ENCODE measurements around the gene UNC80.
"Not testable (repeated sequence)": the region's sequence is repeated elsewhere in the genome, so short reads cannot be mapped to it uniquely, and the experiment has no call there.

UNC80 gene

DNA sequence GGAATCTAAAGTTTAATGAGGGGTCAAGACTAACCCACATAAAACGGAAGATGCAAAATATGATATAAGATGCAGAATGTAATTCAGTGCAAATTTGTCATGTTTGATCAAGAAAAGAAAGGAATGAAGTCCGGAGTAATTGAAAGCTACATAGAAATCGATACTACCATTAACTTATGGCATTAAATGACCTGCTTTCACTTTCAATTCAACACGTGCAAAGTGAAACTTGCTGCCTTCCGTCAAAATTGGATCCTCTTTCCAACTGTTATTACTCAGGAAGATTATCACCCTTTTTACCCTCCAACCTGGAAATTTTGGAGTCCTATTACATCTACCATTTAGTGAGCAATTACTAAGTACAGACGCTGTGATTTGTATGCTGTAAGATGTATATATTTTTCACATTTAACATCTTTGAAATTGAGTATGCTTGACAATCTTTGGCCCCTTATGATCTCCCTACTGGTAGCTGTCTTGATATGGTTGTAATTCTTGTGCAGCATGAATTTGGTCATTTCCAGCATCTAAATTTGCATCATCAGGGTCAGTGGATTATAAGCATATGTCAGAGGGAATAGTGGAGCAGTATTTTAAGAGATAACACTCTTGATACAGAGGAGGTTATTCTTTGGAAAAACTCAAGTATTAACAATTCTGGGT is 18.6 kb downstream of the UNC80 start:
- ChIA-PET CTCF (no interaction called here), POLR2A (no interaction called here)
- DNase-seq (ENCODE audit: extremely low spot score) = no peak
- TF ChIP-seq ARNT (IDR thresholded peaks at IDR 0.05) = no peak
- TF ChIP-seq FOXA1 (IDR thresholded peaks at IDR 0.05) = no peak
- TF ChIP-seq ZNF384 (IDR thresholded peaks at IDR 0.05) = no peak
- no peak for TF ChIP-seq LEF1 (IDR thresholded peaks at IDR 0.05; ENCODE audit: borderline replicate concordance)
- TF ChIP-seq SUZ12 (IDR thresholded peaks at IDR 0.05) = no peak
- TF ChIP-seq L3MBTL2 (conservative IDR thresholded peaks at IDR 0.05) = no peak
- no peak for TF ChIP-seq TARDBP (IDR thresholded peaks at IDR 0.05)

- DNase-seq (ENCODE audit: extremely low spot score) = no peak
- TF ChIP-seq PKNOX1 (IDR thresholded peaks at IDR 0.05) = no peak
- TF ChIP-seq TARDBP (IDR thresholded peaks at IDR 0.05) = no peak
- no peak for TF ChIP-seq L3MBTL2 (conservative IDR thresholded peaks at IDR 0.05)
- no peak for TF ChIP-seq NFRKB (IDR thresholded peaks at IDR 0.05)
- TF ChIP-seq SUZ12 (IDR thresholded peaks at IDR 0.05) = no peak
- no peak for TF ChIP-seq HDGF (IDR thresholded peaks at IDR 0.05; ENCODE audit: borderline replicate concordance)
- no peak for TF ChIP-seq BHLHE40 (IDR thresholded peaks at IDR 0.05; ENCODE audit: borderline replicate concordance)
- TF ChIP-seq FOXK2 (IDR thresholded peaks at IDR 0.05) = no peak
- POLR2A ChIA-PET = no interaction called here
- CTCF ChIA-PET = no interaction called here
Observed at GRCh38 chr2:209791151-209791550, 19.5 kb downstream of the UNC80 start.

- DNase-seq (ENCODE audit: extremely low spot score); POLR2A ChIA-PET; CTCF ChIA-PET: not testable (repeated sequence)
Observed at GRCh38 chr2:209795425-209795824, 23.8 kb downstream of the UNC80 start.

- CTCF ChIA-PET = interaction anchor here (0.7 kb wide), 1 partner anchor 34 kb away, joined by 3 read pairs; the partner anchor contains the start of gene UNC80
- no peak for TF ChIP-seq TARDBP (IDR thresholded peaks at IDR 0.05)
- no peak for DNase-seq (ENCODE audit: extremely low spot score)
- POLR2A ChIA-PET = no interaction called here
Observed at GRCh38 chr2:209805351-209805750, 33.7 kb downstream of the UNC80 start.

DNA sequence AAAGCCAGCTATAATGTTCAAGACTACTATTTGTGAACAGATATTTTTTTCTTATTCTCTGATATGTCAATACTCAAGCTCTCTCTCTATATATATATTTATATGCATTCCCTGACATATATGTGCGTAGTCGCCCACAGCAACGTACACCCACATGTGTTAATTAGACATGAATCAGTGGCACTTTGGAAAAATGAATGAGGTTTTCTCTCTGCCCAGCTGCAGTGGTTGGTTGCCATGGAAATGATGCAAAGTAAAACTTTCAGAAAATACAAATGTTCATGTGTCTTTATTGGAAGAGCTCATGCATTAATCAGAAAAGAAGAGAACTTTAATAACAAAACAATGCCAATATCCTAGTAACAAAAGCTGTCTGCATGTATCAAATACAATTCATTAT is 34.7 kb downstream of the UNC80 start:
- ChIA-PET CTCF (no interaction called here), POLR2A (no interaction called here)
- DNase-seq (ENCODE audit: extremely low spot score) = no peak
- no peak for TF ChIP-seq FOXA1 (IDR thresholded peaks at IDR 0.05)
- TF ChIP-seq BHLHE40 (IDR thresholded peaks at IDR 0.05; ENCODE audit: borderline replicate concordance) = no peak
- no peak for TF ChIP-seq LEF1 (IDR thresholded peaks at IDR 0.05; ENCODE audit: borderline replicate concordance)
- no peak for TF ChIP-seq FOXM1 (IDR thresholded peaks at IDR 0.05; ENCODE audit: borderline replicate concordance)
- no peak for TF ChIP-seq SP1 (IDR thresholded peaks at IDR 0.05)
- TF ChIP-seq TARDBP (IDR thresholded peaks at IDR 0.05) = no peak
- no peak for TF ChIP-seq FOXK2 (IDR thresholded peaks at IDR 0.05)
- no peak for TF ChIP-seq SUZ12 (IDR thresholded peaks at IDR 0.05)
- no peak for TF ChIP-seq ELF4 (IDR thresholded peaks at IDR 0.05)
- no peak for TF ChIP-seq ARNT (IDR thresholded peaks at IDR 0.05)

DNA sequence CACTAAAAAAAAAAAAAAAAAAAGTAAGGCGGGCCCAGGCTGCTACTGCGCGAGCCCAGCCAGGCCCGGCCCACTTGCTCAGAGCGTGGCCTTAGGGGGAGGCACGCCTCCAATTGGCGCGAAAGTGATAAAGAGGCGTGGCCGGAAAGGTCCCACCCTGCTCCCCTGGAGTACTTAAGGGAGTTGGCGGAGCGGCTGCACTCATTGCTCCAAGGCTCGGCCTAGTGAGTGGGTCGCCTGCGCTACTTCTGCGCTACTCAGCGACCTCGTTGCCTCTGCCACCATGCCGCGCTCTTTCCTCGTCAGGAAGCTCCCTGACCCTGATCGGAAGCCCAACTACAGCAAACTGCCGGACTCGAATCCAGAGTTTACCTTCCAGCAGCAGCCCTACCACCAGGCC is 36.9 kb downstream of the UNC80 start:
- ChIA-PET POLR2A (no interaction called here), CTCF (no interaction called here)
- DNase-seq (ENCODE audit: extremely low spot score) = no peak
- no peak for TF ChIP-seq CTBP1 (IDR thresholded peaks at IDR 0.05; ENCODE audit: borderline replicate concordance)
- TF ChIP-seq FOXK2 (IDR thresholded peaks at IDR 0.05) = no peak
- TF ChIP-seq SUZ12 (IDR thresholded peaks at IDR 0.05) = no peak
- TF ChIP-seq LEF1 (IDR thresholded peaks at IDR 0.05; ENCODE audit: borderline replicate concordance) = no peak
- no peak for TF ChIP-seq ZNF384 (IDR thresholded peaks at IDR 0.05)
- no peak for TF ChIP-seq ARNT (IDR thresholded peaks at IDR 0.05)
- no peak for TF ChIP-seq TARDBP (IDR thresholded peaks at IDR 0.05)

DNA sequence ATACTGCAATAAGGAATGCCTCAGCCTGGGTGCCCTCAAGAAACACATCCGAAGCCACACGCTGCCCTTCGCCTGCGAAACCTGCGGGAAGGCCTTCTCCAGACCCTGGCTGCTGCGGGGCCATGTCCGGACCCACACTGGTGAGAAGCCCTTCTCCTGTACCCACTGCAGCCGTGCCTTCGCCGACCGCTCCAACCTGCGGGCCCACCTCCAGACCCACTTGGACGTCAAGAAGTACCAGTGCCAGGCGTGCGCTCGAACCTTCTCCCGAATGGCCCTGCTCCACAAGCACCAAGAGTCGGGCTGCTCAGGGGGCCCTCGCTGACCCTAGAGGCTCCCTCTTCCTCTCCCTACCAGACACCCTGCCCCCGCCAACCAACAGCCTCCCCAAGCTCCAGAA is 37.6 kb downstream of the UNC80 start:
- ChIA-PET CTCF (no interaction called here), POLR2A (no interaction called here)
- no peak for DNase-seq (ENCODE audit: extremely low spot score)
- TF ChIP-seq L3MBTL2 (conservative IDR thresholded peaks at IDR 0.05) = no peak
- TF ChIP-seq LEF1 (IDR thresholded peaks at IDR 0.05; ENCODE audit: borderline replicate concordance) = no peak
- TF ChIP-seq FOXA1 (IDR thresholded peaks at IDR 0.05) = no peak
- TF ChIP-seq ARNT (IDR thresholded peaks at IDR 0.05) = no peak
- TF ChIP-seq NFRKB (IDR thresholded peaks at IDR 0.05) = no peak
- no peak for TF ChIP-seq SUZ12 (IDR thresholded peaks at IDR 0.05)
- TF ChIP-seq HDGF (IDR thresholded peaks at IDR 0.05; ENCODE audit: borderline replicate concordance) = no peak
- TF ChIP-seq FOXM1 (IDR thresholded peaks at IDR 0.05; ENCODE audit: borderline replicate concordance) = no peak
- no peak for TF ChIP-seq FOXK2 (IDR thresholded peaks at IDR 0.05)
- no peak for TF ChIP-seq TARDBP (IDR thresholded peaks at IDR 0.05)
- no peak for TF ChIP-seq SP1 (IDR thresholded peaks at IDR 0.05)
- TF ChIP-seq PKNOX1 (IDR thresholded peaks at IDR 0.05) = no peak

GRCh38 chr2:209817844-209818271 is 46.2 kb downstream of the UNC80 start:
- TF ChIP-seq CTBP1 (IDR thresholded peaks at IDR 0.05; ENCODE audit: borderline replicate concordance) (no peak), BHLHE40 (IDR thresholded peaks at IDR 0.05; ENCODE audit: borderline replicate concordance) (no peak), ZNF384 (IDR thresholded peaks at IDR 0.05) (no peak)
- POLR2A ChIA-PET = no interaction called here
- CTCF ChIA-PET = no interaction called here
- DNase-seq (ENCODE audit: extremely low spot score) = no peak

Data from HEK293T (cell line).